PC-9 (cell line): ENCODE results near the gene OR52K1. TPM values are rescaled to one million over a fixed set of nuclear protein-coding genes. Genes with fewer than 3 reads are reported as not detected.

Experiments used
- BruUV-seq: library from RNA; stranded (reverse); fragments of 400-500 nt; replicated peaks from 2 replicates; lab custom pipeline; 2021; lab: Mats Ljungman, UMichigan
- CTCF ChIA-PET: fragments of 300-600 bp; sonication (Branson Sonifier 250); formaldehyde crosslinking; loops from one replicate; lab custom pipeline; 2022; ENCODE audit warnings: antibody characterized with exemption; lab: Charles Lee
- POLR2A ChIA-PET: fragments of 300-600 bp; sonication (Branson Sonifier 250); formaldehyde crosslinking; loops from one replicate; lab custom pipeline; 2022; ENCODE audit warnings: antibody characterized with exemption; ENCODE audit not compliant: unreplicated experiment; lab: Charles Lee
- DNase-seq, 2 experiments: peaks; one replicate each; pipeline versions ENCODE4 v3.0.0 to v3.0.0-alpha.2; 2015 to 2022; ENCODE audit warnings: mixed read lengths in 1 of 2
- H2AFZ ChIP-seq: fragments of 200-600 bp; sonication (generic); 2 replicates; pipeline ENCODE4 v1.8.1; 2017; ENCODE audit warnings: antibody characterized with exemption
- H3F3A ChIP-seq: fragments of 200-600 bp; sonication (generic); 2 replicates; pipeline ENCODE4 v1.8.1; 2017; ENCODE audit warnings: antibody characterized with exemption, mild to moderate bottlenecking, low read depth; ENCODE audit not compliant: insufficient read depth
- H3K27ac ChIP-seq: fragments of 200-600 bp; sonication (generic); 2 replicates; pipeline ENCODE4 v1.6.1; 2016; ENCODE audit warnings: mixed run types
- H3K27me3 ChIP-seq: fragments of 200-600 bp; sonication (generic); 2 replicates; pipeline ENCODE4 v1.6.1; 2016; ENCODE audit warnings: low read depth, mixed run types; ENCODE audit not compliant: insufficient read depth
- H3K36me3 ChIP-seq: fragments of 200-600 bp; sonication (generic); 2 replicates; pipeline ENCODE4 v1.6.1; 2016; ENCODE audit warnings: low read depth, mixed run types
- H3K4me1 ChIP-seq: fragments of 200-600 bp; sonication (generic); replicated peaks from 2 replicates; pipeline ENCODE4 v1.6.1; 2016; ENCODE audit warnings: mixed run types; ENCODE audit not compliant: insufficient read depth
- H3K4me2 ChIP-seq: fragments of 200-600 bp; sonication (generic); 2 replicates; pipeline ENCODE4 v1.6.1; 2017; ENCODE audit warnings: mixed run types
- H3K4me3 ChIP-seq: fragments of 200-600 bp; sonication (generic); 2 replicates; pipeline ENCODE4 v1.6.1; 2016; ENCODE audit warnings: mixed run types
- H3K79me2 ChIP-seq: fragments of 200-600 bp; sonication (generic); 2 replicates; pipeline ENCODE4 v1.6.1; 2017; ENCODE audit warnings: low read depth, mixed run types
- H3K9me2 ChIP-seq: fragments of 200-600 bp; sonication (generic); 2 replicates; pipeline ENCODE4 v1.8.1; 2017; ENCODE audit warnings: mild to moderate bottlenecking; ENCODE audit not compliant: insufficient read depth
- H3K9me3 ChIP-seq: fragments of 200-600 bp; sonication (generic); 2 replicates; pipeline ENCODE4 v1.8.1; 2016; ENCODE audit warnings: low read depth; ENCODE audit not compliant: insufficient read depth
- H4K20me1 ChIP-seq: fragments of 200-600 bp; sonication (generic); 2 replicates; pipeline ENCODE4 v1.8.1; 2017; ENCODE audit not compliant: insufficient read depth
- EZH2 ChIP-seq: fragments of 200-600 bp; sonication (generic); IDR thresholded peaks from 2 replicates; pipeline ENCODE4 v1.8.0; 2017; ENCODE audit warnings: antibody characterized with exemption, low read depth
- intact Hi-C: fragments of 100-400 bp; cut with micrococcal nuclease; formaldehyde crosslinking; loops from one replicate; pipeline ENCODE4 v1.10.0; 2022; ENCODE audit not compliant: unreplicated experiment
- total RNA-seq: library from RNA; stranded (reverse); gene quantifications from 2 replicates; pipeline ENCODE4 v1.2.3, GENCODE V29; 2021
- TF ChIP-seq, protein P1 (sequence below): fragments of 200-600 bp; sonication (generic); conservative IDR thresholded peaks from 2 replicates; pipeline ENCODE4 v1.6.1; 2017; ENCODE audit warnings: mixed run types, antibody characterized with exemption, mild to moderate bottlenecking, moderate library complexity

OR52K1 gene
- total RNA-seq, 1 experiment from 2014 or later, result not detected

DNA sequence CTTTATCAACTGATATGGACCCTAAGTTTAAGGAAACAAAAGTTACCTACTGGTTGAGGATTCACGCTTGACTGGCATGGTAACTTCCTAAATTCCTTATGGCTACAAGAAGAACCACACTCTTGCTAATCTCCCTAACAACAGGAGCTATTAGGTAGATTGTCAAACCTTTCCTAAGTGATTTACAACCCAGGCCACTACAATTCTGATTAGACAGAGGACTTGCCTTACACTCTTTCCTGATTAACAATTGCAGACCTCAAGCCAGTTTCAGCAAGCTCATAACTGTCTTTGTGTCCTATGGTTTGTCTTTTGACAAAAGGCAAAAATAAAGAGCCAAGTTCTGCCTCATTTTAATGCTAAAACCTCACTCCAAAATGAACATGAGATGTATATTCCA, 17.0 kb upstream of the OR52K1 start:
- no TSS peak for BruUV-seq

DNA sequence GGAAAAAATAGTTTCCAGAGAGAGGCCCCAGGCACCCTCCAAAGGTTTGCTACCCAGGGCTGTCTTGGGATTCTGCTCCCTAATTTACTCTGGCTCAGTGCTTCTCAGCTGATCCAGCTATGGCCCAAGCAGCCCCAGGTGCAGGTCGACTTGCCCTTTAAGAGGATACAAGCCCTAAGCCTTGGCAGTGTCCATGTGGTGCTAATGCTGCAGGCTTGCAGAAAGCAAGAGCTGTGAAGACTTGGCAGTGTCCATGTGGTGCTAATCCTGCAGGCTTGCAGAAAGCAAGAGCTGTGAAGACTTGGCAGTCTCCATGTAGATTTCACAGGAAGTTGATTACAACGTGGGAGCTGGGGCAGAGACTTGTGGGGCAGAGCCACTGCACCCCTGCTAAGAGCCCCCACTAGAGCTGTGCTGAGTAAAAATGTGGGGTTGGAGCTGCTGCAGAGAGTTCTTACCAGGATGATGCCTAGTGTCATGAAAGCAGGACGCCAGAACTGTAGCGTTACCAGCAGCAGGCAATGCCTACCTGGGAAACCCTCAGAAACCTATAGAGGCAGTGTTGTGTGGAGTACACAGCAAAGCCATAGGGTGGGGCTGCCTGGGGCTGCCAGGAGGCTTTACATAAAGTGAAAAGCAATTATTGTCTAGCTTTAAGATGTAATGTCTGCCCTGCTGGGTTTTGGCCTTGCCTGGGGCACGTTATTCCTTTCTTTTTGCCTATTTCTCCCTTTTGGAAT, 16.1 kb upstream of the OR52K1 start:
- H3K9me3 ChIP-seq, result no peaks in the 10 kb centered on the region
- no peaks in the 10 kb centered on the region for H3K36me3 ChIP-seq
- no peak overlapping the region for H3K4me3 ChIP-seq
- ChIA-PET CTCF (no interaction called here), POLR2A (no interaction called here)
- H4K20me1 ChIP-seq, result no peaks in the 10 kb centered on the region
- H2AFZ ChIP-seq, result no peak overlapping the region
- no peaks in the 10 kb centered on the region for H3F3A ChIP-seq
- H3K27me3 ChIP-seq, result no peaks in the 10 kb centered on the region
- H3K4me2 ChIP-seq, result no peak overlapping the region
- no peak overlapping the region for H3K27ac ChIP-seq
- H3K9me2 ChIP-seq, result no peaks in the 10 kb centered on the region
- intact Hi-C loops, result no loop called here
- no peaks in the 10 kb centered on the region for H3K79me2 ChIP-seq
- TF ChIP-seq, protein P1, sequence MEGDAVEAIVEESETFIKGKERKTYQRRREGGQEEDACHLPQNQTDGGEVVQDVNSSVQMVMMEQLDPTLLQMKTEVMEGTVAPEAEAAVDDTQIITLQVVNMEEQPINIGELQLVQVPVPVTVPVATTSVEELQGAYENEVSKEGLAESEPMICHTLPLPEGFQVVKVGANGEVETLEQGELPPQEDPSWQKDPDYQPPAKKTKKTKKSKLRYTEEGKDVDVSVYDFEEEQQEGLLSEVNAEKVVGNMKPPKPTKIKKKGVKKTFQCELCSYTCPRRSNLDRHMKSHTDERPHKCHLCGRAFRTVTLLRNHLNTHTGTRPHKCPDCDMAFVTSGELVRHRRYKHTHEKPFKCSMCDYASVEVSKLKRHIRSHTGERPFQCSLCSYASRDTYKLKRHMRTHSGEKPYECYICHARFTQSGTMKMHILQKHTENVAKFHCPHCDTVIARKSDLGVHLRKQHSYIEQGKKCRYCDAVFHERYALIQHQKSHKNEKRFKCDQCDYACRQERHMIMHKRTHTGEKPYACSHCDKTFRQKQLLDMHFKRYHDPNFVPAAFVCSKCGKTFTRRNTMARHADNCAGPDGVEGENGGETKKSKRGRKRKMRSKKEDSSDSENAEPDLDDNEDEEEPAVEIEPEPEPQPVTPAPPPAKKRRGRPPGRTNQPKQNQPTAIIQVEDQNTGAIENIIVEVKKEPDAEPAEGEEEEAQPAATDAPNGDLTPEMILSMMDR, result no peak
- TF ChIP-seq EZH2, result no peak
- no peaks in the 10 kb centered on the region for H3K4me1 ChIP-seq
- DNase-seq, result no peak
- BruUV-seq, result no TSS peak

More for the DNA sequence above, 17.0 kb upstream of the OR52K1 start:
- no peaks in the 10 kb centered on the region for H4K20me1 ChIP-seq
- H3K9me3 ChIP-seq, result no peaks in the 10 kb centered on the region
- CTCF ChIA-PET, result no interaction called here
- H3F3A ChIP-seq, result no peaks in the 10 kb centered on the region
- no peak overlapping the region for H3K4me3 ChIP-seq
- POLR2A ChIA-PET, result no interaction called here
- H3K79me2 ChIP-seq, result no peaks in the 10 kb centered on the region
- H3K4me2 ChIP-seq, result no peak overlapping the region
- no peaks in the 10 kb centered on the region for H3K27me3 ChIP-seq
- no peak overlapping the region for H2AFZ ChIP-seq
- no peak overlapping the region for H3K27ac ChIP-seq
- intact Hi-C loops, result no loop called here
- no peaks in the 10 kb centered on the region for H3K9me2 ChIP-seq
- H3K4me1 ChIP-seq, result no peaks in the 10 kb centered on the region
- no peak for DNase-seq
- no peaks in the 10 kb centered on the region for H3K36me3 ChIP-seq
- TF ChIP-seq, protein P1, result no peak
- no peak for TF ChIP-seq EZH2

DNA sequence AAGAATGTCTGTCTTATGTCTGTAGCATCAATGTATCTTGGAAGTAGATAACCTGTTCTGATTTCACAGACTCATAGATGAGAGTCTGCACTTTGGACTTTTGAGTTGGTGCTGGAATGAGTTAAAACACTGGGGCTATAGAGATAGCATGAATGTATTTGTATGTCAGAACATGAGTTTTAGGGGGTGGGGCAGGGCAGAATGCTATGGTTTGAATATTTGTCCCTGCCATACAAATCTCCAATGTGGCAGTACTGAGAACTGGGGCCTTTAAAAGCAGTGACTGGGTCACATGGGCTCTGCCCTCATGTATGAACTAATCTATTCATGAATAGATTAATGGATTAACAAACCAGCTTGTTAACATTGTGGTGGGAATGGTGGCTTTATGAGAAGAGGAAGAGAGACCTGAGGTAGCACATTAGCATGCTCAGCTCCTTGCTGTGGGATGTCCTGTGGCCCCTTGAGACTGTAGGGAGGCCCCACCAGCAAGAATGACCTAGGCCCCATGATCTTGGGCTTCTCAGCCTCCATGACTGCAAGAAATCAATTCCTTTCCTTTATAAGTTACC, 15.5 kb upstream of the OR52K1 start:
- H3F3A ChIP-seq, result no peaks in the 10 kb centered on the region
- H3K4me3 ChIP-seq, result no peak overlapping the region
- H3K79me2 ChIP-seq, result no peaks in the 10 kb centered on the region
- no peaks in the 10 kb centered on the region for H4K20me1 ChIP-seq
- no TSS peak for BruUV-seq
- POLR2A ChIA-PET, result no interaction called here
- TF ChIP-seq, protein P1, result no peak
- no peak for TF ChIP-seq EZH2
- intact Hi-C loops, result no loop called here
- no peak for DNase-seq
- no peaks in the 10 kb centered on the region for H3K27me3 ChIP-seq
- no peak overlapping the region for H3K4me2 ChIP-seq
- no peak overlapping the region for H2AFZ ChIP-seq
- no peaks in the 10 kb centered on the region for H3K4me1 ChIP-seq
- no peaks in the 10 kb centered on the region for H3K9me3 ChIP-seq
- CTCF ChIA-PET, result no interaction called here
- H3K27ac ChIP-seq, result no peak overlapping the region
- H3K9me2 ChIP-seq, result no peaks in the 10 kb centered on the region
- no peaks in the 10 kb centered on the region for H3K36me3 ChIP-seq
